Activated CD4-positive, alpha-beta memory T cell treated with anti-CD3 and anti-CD28 coated beads for 36 hours (primary cell): ENCODE results near the gene KATNAL2. TPM values are rescaled to one million over a fixed set of nuclear protein-coding genes. Genes with fewer than 3 reads are reported as not detected.

Source experiments
- CTCF ChIA-PET: fragments of 350-600 bp; sonication (Branson Sonifier 250); formaldehyde crosslinking; loops from one replicate; lab custom pipeline; 2021; ENCODE audit warnings: antibody characterized with exemption, inconsistent platforms; lab: Charles Lee
- POLR2A ChIA-PET: fragments of 350-600 bp; sonication (Branson Sonifier 250); formaldehyde crosslinking; loops from one replicate; lab custom pipeline; 2021; ENCODE audit warnings: antibody characterized with exemption; lab: Charles Lee
- DNase-seq: peaks from one replicate; pipeline ENCODE4 v3.0.0-alpha.2; 2020
- H3K27ac Mint-ChIP-seq: one replicate; pipeline ENCODE4 v1.8.0; 2021; ENCODE audit warnings: mixed read lengths
- H3K27me3 Mint-ChIP-seq: one replicate; pipeline ENCODE4 v1.8.0; 2021; ENCODE audit warnings: mixed read lengths
- H3K36me3 Mint-ChIP-seq: one replicate; pipeline ENCODE4 v1.8.0; 2021; ENCODE audit warnings: mixed read lengths
- H3K4me1 Mint-ChIP-seq: one replicate; pipeline ENCODE4 v1.8.0; 2021; ENCODE audit warnings: low read depth, mixed read lengths
- H3K4me3 Mint-ChIP-seq: one replicate; pipeline ENCODE4 v1.8.0; 2021; ENCODE audit warnings: mild to moderate bottlenecking, mixed read lengths
- H3K9me3 Mint-ChIP-seq: one replicate; pipeline ENCODE4 v1.8.0; 2021; ENCODE audit warnings: mixed read lengths
- intact Hi-C: fragments of 100-400 bp; cut with micrococcal nuclease; formaldehyde crosslinking; loops from one replicate; pipeline ENCODE4 v1.15.1; 2023
- total RNA-seq, 2 experiments: library from RNA; stranded (reverse); gene quantifications; one replicate each; pipeline ENCODE4 v1.2.3, GENCODE V29; 2021

KATNAL2 gene
- total RNA-seq, 2 experiments from 2014 or later: 0.46 to 0.69 TPM

GRCh38 chr18:47108373-47108772 is 191.0 kb downstream of the KATNAL2 start:
- Mint-ChIP-seq H3K36me3 (peaks cover 13% of the 10 kb centered on the region), H3K4me1 (no peaks in the 10 kb centered on the region), H3K9me3 (no peaks in the 10 kb centered on the region), H3K27me3 (no peaks in the 10 kb centered on the region), H3K27ac (no peak overlapping the region), H3K4me3 (no peak overlapping the region)
- CTCF ChIA-PET: no interaction called here
- intact Hi-C loops: loop anchor here (10.0 kb wide), 2 partner anchors 156 to 646 kb away; no protein-coding TSS in a partner anchor
- POLR2A ChIA-PET: no interaction called here
- DNase-seq: no peak

GRCh38 chr18:47108998-47109405 is 191.6 kb downstream of the KATNAL2 start:
- peaks cover 18% of the 10 kb centered on the region for H3K36me3 Mint-ChIP-seq
- H3K27ac Mint-ChIP-seq: no peak overlapping the region
- POLR2A ChIA-PET: no interaction called here
- no peak for DNase-seq
- no peak overlapping the region for H3K4me3 Mint-ChIP-seq
- no peaks in the 10 kb centered on the region for H3K4me1 Mint-ChIP-seq
- intact Hi-C loops: loop anchor here (10.0 kb wide), 2 partner anchors 156 to 646 kb away; no protein-coding TSS in a partner anchor
- H3K9me3 Mint-ChIP-seq: no peaks in the 10 kb centered on the region
- CTCF ChIA-PET: no interaction called here
- H3K27me3 Mint-ChIP-seq: no peaks in the 10 kb centered on the region

- Mint-ChIP-seq H3K9me3 (no peaks in the 10 kb centered on the region), H3K36me3 (peaks cover 19% of the 10 kb centered on the region), H3K4me1 (no peaks in the 10 kb centered on the region), H3K4me3 (no peak overlapping the region), H3K27ac (no peak overlapping the region), H3K27me3 (no peaks in the 10 kb centered on the region)
- CTCF ChIA-PET: no interaction called here
- intact Hi-C loops: loop anchor here (10.0 kb wide), 2 partner anchors 155 to 645 kb away; no protein-coding TSS in a partner anchor
- POLR2A ChIA-PET: no interaction called here
- DNase-seq: no peak
Measured at GRCh38 chr18:47109720-47110119, 192.3 kb downstream of the KATNAL2 start.

- Mint-ChIP-seq H3K27ac (no peak overlapping the region), H3K36me3 (peaks cover 22% of the 10 kb centered on the region), H3K4me1 (no peaks in the 10 kb centered on the region), H3K9me3 (no peaks in the 10 kb centered on the region), H3K27me3 (no peaks in the 10 kb centered on the region), H3K4me3 (no peak overlapping the region)
- POLR2A ChIA-PET: no interaction called here
- no peak for DNase-seq
- CTCF ChIA-PET: no interaction called here
- intact Hi-C loops: no loop called here
Measured at GRCh38 chr18:47110492-47111274, 193.3 kb downstream of the KATNAL2 start.

GRCh38 chr18:47113796-47114540 is 196.6 kb downstream of the KATNAL2 start:
- DNase-seq: no peak
- Mint-ChIP-seq H3K4me1 (no peaks in the 10 kb centered on the region), H3K27ac (no peak overlapping the region), H3K9me3 (no peaks in the 10 kb centered on the region), H3K36me3 (peaks cover 29% of the 10 kb centered on the region), H3K27me3 (no peaks in the 10 kb centered on the region), H3K4me3 (no peak overlapping the region)
- POLR2A ChIA-PET: interaction anchor here (0.5 kb wide), 1 partner anchor 52 kb away, joined by 4 read pairs; no protein-coding TSS in a partner anchor
- intact Hi-C loops: no loop called here
- CTCF ChIA-PET: interaction anchor here (0.7 to 2.8 kb wide), 4 partner anchors 12 to 635 kb away, joined by 3 to 13 read pairs (median 6); no protein-coding TSS in a partner anchor

GRCh38 chr18:47115205-47115604 is 197.8 kb downstream of the KATNAL2 start:
- CTCF ChIA-PET: no interaction called here
- Mint-ChIP-seq H3K4me1 (peaks cover 9% of the 10 kb centered on the region), H3K9me3 (no peaks in the 10 kb centered on the region), H3K4me3 (no peak overlapping the region), H3K27me3 (no peaks in the 10 kb centered on the region), H3K36me3 (peaks cover 38% of the 10 kb centered on the region), H3K27ac (no peak overlapping the region)
- intact Hi-C loops: no loop called here
- POLR2A ChIA-PET: no interaction called here
- no peak for DNase-seq

- H3K4me1 Mint-ChIP-seq: peaks cover 26% of the 10 kb centered on the region
- no peak for DNase-seq
- H3K27me3 Mint-ChIP-seq: no peaks in the 10 kb centered on the region
- intact Hi-C loops: no loop called here
- H3K36me3 Mint-ChIP-seq: peaks cover 28% of the 10 kb centered on the region
- no peak overlapping the region for H3K27ac Mint-ChIP-seq
- CTCF ChIA-PET: no interaction called here
- H3K9me3 Mint-ChIP-seq: no peaks in the 10 kb centered on the region
- POLR2A ChIA-PET: no interaction called here
- H3K4me3 Mint-ChIP-seq: no peak overlapping the region
Measured at GRCh38 chr18:47118981-47119380, 201.6 kb downstream of the KATNAL2 start.

GRCh38 chr18:47120428-47120827 is 203.0 kb downstream of the KATNAL2 start:
- Mint-ChIP-seq H3K27ac (peak overlapping the region; percentile 40), H3K9me3 (no peaks in the 10 kb centered on the region), H3K4me3 (no peak overlapping the region), H3K4me1 (peaks cover 26% of the 10 kb centered on the region), H3K27me3 (no peaks in the 10 kb centered on the region), H3K36me3 (peaks cover 29% of the 10 kb centered on the region)
- ChIA-PET CTCF (interaction anchor here (0.9 to 1.4 kb wide), 3 partner anchors 30 to 629 kb away, joined by 3 to 12 read pairs (median 3); partner anchors contain the start of gene HDHD2), POLR2A (interaction anchor here (0.9 to 1.0 kb wide), 4 partner anchors 30 to 55 kb away, joined by 4 to 8 read pairs (median 4); partner anchors contain the start of gene HDHD2)
- DNase-seq: peak; percentile 37
- intact Hi-C loops: loop anchor here (1.0 to 2.0 kb wide), 2 partner anchors 30 to 56 kb away; partner anchors contain the start of genes HDHD2 and IER3IP1

- ChIA-PET CTCF (interaction anchor here (1.4 kb wide), 1 partner anchor 29 kb away, joined by 12 read pairs; the partner anchor contains the start of gene HDHD2), POLR2A (interaction anchor here (1.0 kb wide), 1 partner anchor 54 kb away, joined by 4 read pairs; no protein-coding TSS in a partner anchor)
- H3K27me3 Mint-ChIP-seq: no peaks in the 10 kb centered on the region
- intact Hi-C loops: loop anchor here (2.0 kb wide), 1 partner anchor 56 kb away; the partner anchor contains the start of gene IER3IP1
- H3K27ac Mint-ChIP-seq: no peak overlapping the region
- DNase-seq: no peak
- peaks cover 26% of the 10 kb centered on the region for H3K4me1 Mint-ChIP-seq
- H3K36me3 Mint-ChIP-seq: peaks cover 29% of the 10 kb centered on the region
- H3K4me3 Mint-ChIP-seq: no peak overlapping the region
- H3K9me3 Mint-ChIP-seq: no peaks in the 10 kb centered on the region
Measured at GRCh38 chr18:47121146-47121545, 203.7 kb downstream of the KATNAL2 start.

GRCh38 chr18:47141289-47141688 is 223.9 kb downstream of the KATNAL2 start:
- DNase-seq: no peak
- Mint-ChIP-seq H3K27me3 (no peaks in the 10 kb centered on the region), H3K36me3 (peaks cover 15% of the 10 kb centered on the region), H3K27ac (no peak overlapping the region), H3K9me3 (no peaks in the 10 kb centered on the region), H3K4me3 (no peak overlapping the region), H3K4me1 (peaks cover 13% of the 10 kb centered on the region)
- ChIA-PET POLR2A (no interaction called here), CTCF (no interaction called here)
- intact Hi-C loops: no loop called here

- CTCF ChIA-PET: no interaction called here
- POLR2A ChIA-PET: no interaction called here
- Mint-ChIP-seq H3K27me3 (no peaks in the 10 kb centered on the region), H3K4me1 (peaks cover 13% of the 10 kb centered on the region), H3K27ac (no peak overlapping the region), H3K9me3 (no peaks in the 10 kb centered on the region), H3K4me3 (no peak overlapping the region), H3K36me3 (peaks cover 15% of the 10 kb centered on the region)
- no peak for DNase-seq
- intact Hi-C loops: no loop called here
Measured at GRCh38 chr18:47143153-47143552, 225.8 kb downstream of the KATNAL2 start.
